ENCODE results near the gene SPARCL1. TPM values are rescaled to one million over a fixed set of nuclear protein-coding genes. Genes with fewer than 3 reads are reported as not detected.
A peak's percentile ranks its signal among the peaks of the same experiment; 100 is the strongest.

The SPARCL1 gene
- total and polyA plus RNA-seq, 3 donors from 2014 or later, result 110 to 138 (median 124) TPM

DNA sequence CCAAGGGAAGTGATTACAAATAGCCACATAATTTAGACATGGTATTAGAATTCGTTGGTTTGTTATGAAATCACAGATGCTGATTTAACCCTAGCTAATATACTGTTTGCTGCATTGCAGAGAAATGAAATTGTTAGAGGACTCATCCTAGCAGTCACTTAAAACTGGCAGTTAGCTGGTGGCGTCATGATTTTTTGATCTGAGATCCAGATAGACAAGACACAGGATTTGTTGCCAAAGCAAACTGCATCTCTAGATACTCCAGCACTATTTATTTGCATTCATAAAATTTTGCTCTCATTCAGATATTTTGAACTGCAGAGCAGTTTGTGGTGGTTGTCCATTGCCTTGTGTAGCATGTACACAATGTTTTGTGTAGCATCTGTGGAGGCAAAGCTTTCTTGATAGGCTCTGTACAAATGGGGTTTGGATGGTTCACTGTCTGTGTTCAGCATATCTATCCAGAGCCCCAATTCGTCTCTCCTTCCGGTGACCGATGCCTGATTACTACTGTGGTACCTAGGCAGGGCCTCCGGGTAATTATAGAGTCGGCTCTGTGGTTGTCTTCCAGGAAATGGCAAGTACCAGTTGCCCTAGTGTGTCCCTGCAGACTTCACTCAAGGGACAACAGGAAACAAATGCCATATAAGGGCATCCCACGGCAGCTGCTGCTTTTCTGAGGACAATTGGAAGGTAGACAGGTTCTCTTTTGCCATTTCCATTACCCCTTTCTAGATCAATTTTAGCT, 30.1 kb upstream of the SPARCL1 start:
- Histone ChIP-seq H3K27me3 (no peaks in the 10 kb centered on the region), H3K36me3 (ENCODE audit: low read depth, missing control alignments) (no peaks in the 10 kb centered on the region), H3K4me1 (no peaks in the 10 kb centered on the region), H3K4me3 (no peak overlapping the region), H3K9me3 (no peaks in the 10 kb centered on the region), H3K27ac (no peak overlapping the region)
- intact Hi-C loops (cut with DNase I; ENCODE audit: low total_unique reads), result no loop called here
- TF ChIP-seq POLR2A (IDR thresholded peaks at IDR 0.05), result no peak
- TF ChIP-seq, protein P1, sequence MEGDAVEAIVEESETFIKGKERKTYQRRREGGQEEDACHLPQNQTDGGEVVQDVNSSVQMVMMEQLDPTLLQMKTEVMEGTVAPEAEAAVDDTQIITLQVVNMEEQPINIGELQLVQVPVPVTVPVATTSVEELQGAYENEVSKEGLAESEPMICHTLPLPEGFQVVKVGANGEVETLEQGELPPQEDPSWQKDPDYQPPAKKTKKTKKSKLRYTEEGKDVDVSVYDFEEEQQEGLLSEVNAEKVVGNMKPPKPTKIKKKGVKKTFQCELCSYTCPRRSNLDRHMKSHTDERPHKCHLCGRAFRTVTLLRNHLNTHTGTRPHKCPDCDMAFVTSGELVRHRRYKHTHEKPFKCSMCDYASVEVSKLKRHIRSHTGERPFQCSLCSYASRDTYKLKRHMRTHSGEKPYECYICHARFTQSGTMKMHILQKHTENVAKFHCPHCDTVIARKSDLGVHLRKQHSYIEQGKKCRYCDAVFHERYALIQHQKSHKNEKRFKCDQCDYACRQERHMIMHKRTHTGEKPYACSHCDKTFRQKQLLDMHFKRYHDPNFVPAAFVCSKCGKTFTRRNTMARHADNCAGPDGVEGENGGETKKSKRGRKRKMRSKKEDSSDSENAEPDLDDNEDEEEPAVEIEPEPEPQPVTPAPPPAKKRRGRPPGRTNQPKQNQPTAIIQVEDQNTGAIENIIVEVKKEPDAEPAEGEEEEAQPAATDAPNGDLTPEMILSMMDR (IDR thresholded peaks at IDR 0.05), result no peak
- DNase-seq, result peak; percentile 25
- WGBS, 2 donors, result 61 to 64% methylated on average over 8 of the region's 8 CpGs

DNA sequence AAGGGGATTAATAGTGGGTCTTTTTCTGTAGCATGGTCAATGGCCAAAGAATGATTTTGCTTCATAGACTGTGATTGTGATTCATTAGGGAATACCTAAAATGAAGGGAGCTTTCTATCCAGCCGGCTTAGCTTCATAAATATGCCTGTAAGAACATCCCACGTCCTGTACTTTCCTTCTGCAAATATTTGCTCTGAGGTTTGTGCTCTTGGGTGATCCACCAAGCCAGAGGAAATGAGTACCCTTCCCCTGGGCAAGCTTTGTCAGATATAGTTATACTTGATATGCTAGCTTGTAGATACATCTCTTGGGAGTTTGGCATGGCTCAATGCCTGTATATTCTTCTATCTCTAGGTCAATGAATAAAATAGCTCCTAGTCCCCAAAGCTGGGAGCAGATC, 28.2 kb upstream of the SPARCL1 start:
- no peak for TF ChIP-seq POLR2A (IDR thresholded peaks at IDR 0.05)
- TF ChIP-seq, protein P1 (IDR thresholded peaks at IDR 0.05), result no peak
- intact Hi-C loops (cut with DNase I; ENCODE audit: low total_unique reads), result no loop called here
- Histone ChIP-seq H3K27me3 (no peaks in the 10 kb centered on the region), H3K9me3 (no peaks in the 10 kb centered on the region), H3K4me3 (no peak overlapping the region), H3K27ac (no peak overlapping the region), H3K36me3 (ENCODE audit: low read depth, missing control alignments) (no peaks in the 10 kb centered on the region), H3K4me1 (no peaks in the 10 kb centered on the region)
- no peak for DNase-seq
- WGBS, 2 donors, result 67 to 87% methylated on average over 2 of the region's 2 CpGs

DNA sequence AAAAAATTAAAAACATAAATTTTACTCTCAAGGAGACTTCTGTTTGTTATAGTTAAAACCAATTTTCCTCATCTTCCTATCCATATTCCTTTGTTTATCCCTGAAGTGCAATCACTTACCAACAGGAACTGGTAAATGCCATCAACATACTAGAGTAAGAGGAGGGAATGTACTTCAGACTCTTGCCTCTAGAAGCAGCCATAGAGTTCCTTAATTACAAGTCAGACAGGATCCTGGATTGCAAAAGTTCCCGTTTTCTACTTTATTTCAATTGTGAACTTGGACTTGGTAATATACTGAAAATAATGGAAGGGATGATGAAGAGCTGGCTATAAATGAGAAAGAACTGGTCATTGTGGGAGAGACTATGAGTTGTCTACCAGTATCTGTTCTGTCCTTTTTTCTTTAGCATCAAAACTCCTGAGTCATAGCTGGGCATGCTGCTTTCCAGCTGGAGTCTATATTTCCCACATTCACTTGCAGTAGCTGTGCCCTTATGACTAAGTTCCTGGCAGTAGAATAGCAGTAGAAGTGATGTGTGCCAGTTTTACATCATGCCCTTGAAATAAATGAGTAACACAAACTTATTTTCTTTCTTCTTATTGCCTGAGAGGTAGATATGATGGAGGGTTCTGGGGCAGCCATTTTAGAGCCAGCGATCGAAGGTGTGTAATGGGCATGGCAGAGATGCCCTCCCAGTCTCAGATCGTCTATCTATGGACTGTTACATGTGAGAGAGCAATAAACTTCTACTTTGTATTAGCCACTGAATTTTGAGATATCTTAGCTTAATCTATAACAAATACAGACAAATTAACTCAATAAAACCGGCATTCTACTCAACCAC, 26.8 kb upstream of the SPARCL1 start:
- Histone ChIP-seq H3K36me3 (ENCODE audit: low read depth, missing control alignments) (no peaks in the 10 kb centered on the region), H3K27me3 (no peaks in the 10 kb centered on the region), H3K27ac (no peak overlapping the region), H3K9me3 (no peaks in the 10 kb centered on the region), H3K4me3 (no peak overlapping the region), H3K4me1 (no peaks in the 10 kb centered on the region)
- DNase-seq, result no peak
- 93 to 96% methylated on average over 5 of the region's 5 CpGs for WGBS, 2 donors
- intact Hi-C loops (cut with DNase I; ENCODE audit: low total_unique reads), result no loop called here
- TF ChIP-seq POLR2A (IDR thresholded peaks at IDR 0.05), result no peak
- TF ChIP-seq, protein P1 (IDR thresholded peaks at IDR 0.05), result no peak

DNA sequence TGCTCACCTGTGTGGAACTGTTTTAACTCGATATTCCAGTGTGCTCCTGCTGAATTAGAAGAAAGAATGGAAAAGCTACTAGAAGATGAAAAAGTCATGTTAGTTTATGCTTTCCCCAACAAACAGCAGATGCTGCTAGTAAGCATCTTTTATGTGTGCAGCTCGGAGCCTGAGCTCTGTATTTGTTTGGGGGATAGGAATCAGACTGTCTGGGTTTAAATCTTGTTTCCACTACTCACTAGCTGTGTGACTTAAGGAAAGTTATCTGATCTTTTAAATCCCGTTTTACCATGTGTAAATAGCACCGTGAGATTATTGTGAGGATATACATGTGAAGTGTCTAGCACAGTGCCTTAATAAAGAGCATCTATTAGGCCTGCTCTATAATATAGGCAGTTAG, 24.0 kb upstream of the SPARCL1 start:
- Histone ChIP-seq H3K27ac (no peak overlapping the region), H3K4me3 (no peak overlapping the region), H3K36me3 (ENCODE audit: low read depth, missing control alignments) (no peaks in the 10 kb centered on the region), H3K27me3 (no peaks in the 10 kb centered on the region), H3K9me3 (no peaks in the 10 kb centered on the region), H3K4me1 (no peaks in the 10 kb centered on the region)
- DNase-seq, result no peak
- 90 to 94% methylated on average over 4 of the region's 4 CpGs for WGBS, 2 donors
- TF ChIP-seq POLR2A (IDR thresholded peaks at IDR 0.05), result no peak
- TF ChIP-seq, protein P1 (IDR thresholded peaks at IDR 0.05), result no peak
- intact Hi-C loops (cut with DNase I; ENCODE audit: low total_unique reads), result no loop called here
